Measurements from ENCODE around the gene TBC1D24. TPM values are rescaled to one million over a fixed set of nuclear protein-coding genes. Genes with fewer than 3 reads are reported as not detected.

TBC1D24 gene
- total and polyA plus RNA-seq, 2 experiments from 2014 or later = 5.4 to 21.0 TPM

GRCh38 chr16:2490190-2491105 lies 15.5 kb downstream of the TBC1D24 start (continued):
- TF ChIP-seq, protein P1, sequence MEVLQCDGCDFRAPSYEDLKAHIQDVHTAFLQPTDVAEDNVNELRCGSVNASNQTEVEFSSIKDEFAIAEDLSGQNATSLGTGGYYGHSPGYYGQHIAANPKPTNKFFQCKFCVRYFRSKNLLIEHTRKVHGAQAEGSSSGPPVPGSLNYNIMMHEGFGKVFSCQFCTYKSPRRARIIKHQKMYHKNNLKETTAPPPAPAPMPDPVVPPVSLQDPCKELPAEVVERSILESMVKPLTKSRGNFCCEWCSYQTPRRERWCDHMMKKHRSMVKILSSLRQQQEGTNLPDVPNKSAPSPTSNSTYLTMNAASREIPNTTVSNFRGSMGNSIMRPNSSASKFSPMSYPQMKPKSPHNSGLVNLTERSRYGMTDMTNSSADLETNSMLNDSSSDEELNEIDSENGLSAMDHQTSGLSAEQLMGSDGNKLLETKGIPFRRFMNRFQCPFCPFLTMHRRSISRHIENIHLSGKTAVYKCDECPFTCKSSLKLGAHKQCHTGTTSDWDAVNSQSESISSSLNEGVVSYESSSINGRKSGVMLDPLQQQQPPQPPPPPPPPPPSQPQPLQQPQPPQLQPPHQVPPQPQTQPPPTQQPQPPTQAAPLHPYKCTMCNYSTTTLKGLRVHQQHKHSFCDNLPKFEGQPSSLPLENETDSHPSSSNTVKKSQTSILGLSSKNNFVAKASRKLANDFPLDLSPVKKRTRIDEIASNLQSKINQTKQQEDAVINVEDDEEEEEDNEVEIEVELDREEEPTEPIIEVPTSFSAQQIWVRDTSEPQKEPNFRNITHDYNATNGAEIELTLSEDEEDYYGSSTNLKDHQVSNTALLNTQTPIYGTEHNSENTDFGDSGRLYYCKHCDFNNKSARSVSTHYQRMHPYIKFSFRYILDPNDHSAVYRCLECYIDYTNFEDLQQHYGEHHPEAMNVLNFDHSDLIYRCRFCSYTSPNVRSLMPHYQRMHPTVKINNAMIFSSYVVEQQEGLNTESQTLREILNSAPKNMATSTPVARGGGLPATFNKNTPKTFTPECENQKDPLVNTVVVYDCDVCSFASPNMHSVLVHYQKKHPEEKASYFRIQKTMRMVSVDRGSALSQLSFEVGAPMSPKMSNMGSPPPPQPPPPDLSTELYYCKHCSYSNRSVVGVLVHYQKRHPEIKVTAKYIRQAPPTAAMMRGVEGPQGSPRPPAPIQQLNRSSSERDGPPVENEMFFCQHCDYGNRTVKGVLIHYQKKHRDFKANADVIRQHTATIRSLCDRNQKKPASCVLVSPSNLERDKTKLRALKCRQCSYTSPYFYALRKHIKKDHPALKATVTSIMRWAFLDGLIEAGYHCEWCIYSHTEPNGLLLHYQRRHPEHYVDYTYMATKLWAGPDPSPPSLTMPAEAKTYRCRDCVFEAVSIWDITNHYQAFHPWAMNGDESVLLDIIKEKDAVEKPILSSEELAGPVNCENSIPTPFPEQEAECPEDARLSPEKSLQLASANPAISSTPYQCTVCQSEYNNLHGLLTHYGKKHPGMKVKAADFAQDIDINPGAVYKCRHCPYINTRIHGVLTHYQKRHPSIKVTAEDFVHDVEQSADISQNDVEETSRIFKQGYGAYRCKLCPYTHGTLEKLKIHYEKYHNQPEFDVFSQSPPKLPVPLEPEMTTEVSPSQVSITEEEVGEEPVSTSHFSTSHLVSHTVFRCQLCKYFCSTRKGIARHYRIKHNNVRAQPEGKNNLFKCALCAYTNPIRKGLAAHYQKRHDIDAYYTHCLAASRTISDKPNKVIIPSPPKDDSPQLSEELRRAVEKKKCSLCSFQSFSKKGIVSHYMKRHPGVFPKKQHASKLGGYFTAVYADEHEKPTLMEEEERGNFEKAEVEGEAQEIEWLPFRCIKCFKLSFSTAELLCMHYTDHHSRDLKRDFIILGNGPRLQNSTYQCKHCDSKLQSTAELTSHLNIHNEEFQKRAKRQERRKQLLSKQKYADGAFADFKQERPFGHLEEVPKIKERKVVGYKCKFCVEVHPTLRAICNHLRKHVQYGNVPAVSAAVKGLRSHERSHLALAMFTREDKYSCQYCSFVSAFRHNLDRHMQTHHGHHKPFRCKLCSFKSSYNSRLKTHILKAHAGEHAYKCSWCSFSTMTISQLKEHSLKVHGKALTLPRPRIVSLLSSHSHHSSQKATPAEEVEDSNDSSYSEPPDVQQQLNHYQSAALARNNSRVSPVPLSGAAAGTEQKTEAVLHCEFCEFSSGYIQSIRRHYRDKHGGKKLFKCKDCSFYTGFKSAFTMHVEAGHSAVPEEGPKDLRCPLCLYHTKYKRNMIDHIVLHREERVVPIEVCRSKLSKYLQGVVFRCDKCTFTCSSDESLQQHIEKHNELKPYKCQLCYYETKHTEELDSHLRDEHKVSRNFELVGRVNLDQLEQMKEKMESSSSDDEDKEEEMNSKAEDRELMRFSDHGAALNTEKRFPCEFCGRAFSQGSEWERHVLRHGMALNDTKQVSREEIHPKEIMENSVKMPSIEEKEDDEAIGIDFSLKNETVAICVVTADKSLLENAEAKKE (CRISPR knock-in tag; IDR thresholded peaks at IDR 0.05) = no peak

DNA sequence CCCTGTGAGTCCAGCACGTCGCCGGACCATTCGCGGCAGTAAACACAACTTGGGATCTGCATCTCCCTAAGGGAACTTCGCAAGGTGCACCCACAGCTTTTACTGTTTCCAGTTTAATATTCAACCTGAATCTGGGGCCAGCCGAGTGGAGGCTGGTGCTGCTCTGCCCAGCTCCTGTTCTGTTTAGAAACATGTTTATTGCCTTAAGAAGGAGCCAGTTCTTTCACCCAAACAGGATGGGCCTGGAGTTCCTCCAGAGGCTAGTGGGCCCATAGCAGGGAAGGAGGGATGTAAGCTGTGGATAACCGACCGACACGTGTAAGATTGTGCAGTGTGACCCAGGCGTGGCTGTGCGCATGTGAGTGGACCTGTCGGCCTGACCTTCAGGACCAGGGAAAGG lies 17.4 kb downstream of the TBC1D24 start:
- ATAC-seq = no peak
- Mint-ChIP-seq H3K4me1 (peaks cover 3% of the 10 kb centered on the region; the same call in 2 of the 3 replicates), H3K27me3 (ENCODE audit: insufficient read depth, low read depth, poor library complexity) (peaks cover 8% of the 10 kb centered on the region), H3K27ac (no peak overlapping the region), H3K9me3 (no peaks in the 10 kb centered on the region), H3K4me3 (no peak overlapping the region), H3K36me3 (ENCODE audit: low read depth) (peaks cover 2% of the 10 kb centered on the region; the same call in 2 of the 3 replicates)
- no peak for TF ChIP-seq POLR2AphosphoS5 (IDR thresholded peaks at IDR 0.05; ENCODE audit: low read depth)
- Histone ChIP-seq H2AFZ (no peak overlapping the region), H3K36me3 (ENCODE audit: insufficient read depth) (no peaks in the 10 kb centered on the region), H4K20me1 (replicated peaks; ENCODE audit: insufficient read depth) (no peaks in the 10 kb centered on the region; the same call in 1 of the 2 replicates), H3K4me1 (ENCODE audit: insufficient read depth) (no peaks in the 10 kb centered on the region), H3K79me2 (replicated peaks; ENCODE audit: insufficient read depth) (0 out of 2 replicates have a peak, but pooled peaks cover 3% of the 10 kb centered on the region), H3K27me3 (ENCODE audit: insufficient read depth) (no peaks in the 10 kb centered on the region), H3K4me3 (no peak overlapping the region), H3F3A (replicated peaks; ENCODE audit: low read depth) (no peaks in the 10 kb centered on the region), H3K4me2 (no peak overlapping the region), H3K27ac (ENCODE audit: low read depth) (no peak overlapping the region), H3K9me2 (ENCODE audit: insufficient read depth) (no peaks in the 10 kb centered on the region)
- DNase-seq (ENCODE audit: low spot score) = no peak
